IPS DF 19.7 (cell line): ENCODE data around the gene TESK2.
"Not testable (repeated sequence)": the region's sequence is repeated elsewhere in the genome, so short reads cannot be mapped to it uniquely, and the experiment has no call there.

Source experiments
- DNase-seq: peaks from one replicate; pipeline ENCODE4 v3.0.0-alpha.2; 2013; ENCODE audit warnings: low read depth, low spot score

The TESK2 gene, protein sequence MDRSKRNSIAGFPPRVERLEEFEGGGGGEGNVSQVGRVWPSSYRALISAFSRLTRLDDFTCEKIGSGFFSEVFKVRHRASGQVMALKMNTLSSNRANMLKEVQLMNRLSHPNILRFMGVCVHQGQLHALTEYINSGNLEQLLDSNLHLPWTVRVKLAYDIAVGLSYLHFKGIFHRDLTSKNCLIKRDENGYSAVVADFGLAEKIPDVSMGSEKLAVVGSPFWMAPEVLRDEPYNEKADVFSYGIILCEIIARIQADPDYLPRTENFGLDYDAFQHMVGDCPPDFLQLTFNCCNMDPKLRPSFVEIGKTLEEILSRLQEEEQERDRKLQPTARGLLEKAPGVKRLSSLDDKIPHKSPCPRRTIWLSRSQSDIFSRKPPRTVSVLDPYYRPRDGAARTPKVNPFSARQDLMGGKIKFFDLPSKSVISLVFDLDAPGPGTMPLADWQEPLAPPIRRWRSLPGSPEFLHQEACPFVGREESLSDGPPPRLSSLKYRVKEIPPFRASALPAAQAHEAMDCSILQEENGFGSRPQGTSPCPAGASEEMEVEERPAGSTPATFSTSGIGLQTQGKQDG

GRCh38 chr1:45490626-45491486 lies at the start of gene TESK2:
TESK2 (minus strand) TSS chr1:45491163; CDS start chr1:45457785, 33,378 bp downstream.
- peak; percentile 100 for DNase-seq

DNA sequence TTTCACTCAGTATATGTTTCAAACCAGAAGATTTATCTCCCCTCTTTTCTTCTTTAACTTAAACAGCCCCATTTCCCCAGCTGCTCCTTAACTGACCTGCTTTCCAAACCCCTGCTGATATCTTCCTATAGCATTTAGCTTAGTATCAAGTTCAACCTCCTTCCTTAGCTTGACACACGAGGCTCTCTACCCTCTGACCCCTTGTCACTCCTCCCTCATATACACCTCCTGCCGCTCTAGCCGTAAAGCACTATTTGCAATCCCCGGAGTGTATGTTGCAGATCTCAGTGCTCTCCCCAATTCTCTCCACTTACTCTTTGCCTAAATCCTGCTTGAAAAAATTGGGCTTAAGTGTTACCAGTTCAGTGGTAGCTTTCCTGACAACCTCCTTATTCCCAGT lies 45.9 kb upstream of the TESK2 start:
- no peak for DNase-seq

- no peak for DNase-seq
These were observed 45.2 kb upstream of the TESK2 start for GRCh38 chr1:45535988-45536766.

GRCh38 chr1:45531873-45532272 lies 40.9 kb upstream of the TESK2 start:
- DNase-seq: no peak

- no peak for DNase-seq
These were observed 39.7 kb upstream of the TESK2 start for GRCh38 chr1:45530632-45531135.

DNA sequence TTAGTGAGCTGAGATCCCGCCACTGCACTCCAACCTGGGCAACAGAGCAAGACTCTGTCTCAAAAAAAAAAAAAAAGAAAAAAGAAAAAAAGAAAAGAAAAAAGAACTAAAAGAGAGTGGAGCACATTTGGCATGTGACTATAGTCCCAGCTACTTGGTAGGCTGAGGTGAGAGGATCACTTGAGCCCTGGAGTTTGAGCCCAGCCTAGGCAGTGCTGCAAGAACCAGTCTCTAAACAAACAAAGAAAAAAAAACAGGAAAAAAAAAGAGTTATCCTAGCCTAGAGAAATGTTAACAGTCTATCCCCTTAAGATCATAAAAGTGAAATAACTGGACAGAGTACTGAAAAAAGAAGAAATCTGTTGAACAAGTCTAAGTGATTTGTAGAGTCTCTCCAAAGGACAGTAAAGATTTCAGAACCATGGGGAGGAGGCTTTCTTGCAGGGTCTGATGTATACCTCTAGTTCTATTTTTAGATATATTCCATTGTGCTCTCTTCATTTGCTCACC lies 35.2 kb upstream of the TESK2 start:
- DNase-seq: no peak

GRCh38 chr1:45523975-45524374 lies 33.0 kb upstream of the TESK2 start:
- DNase-seq: not testable (repeated sequence)

DNA sequence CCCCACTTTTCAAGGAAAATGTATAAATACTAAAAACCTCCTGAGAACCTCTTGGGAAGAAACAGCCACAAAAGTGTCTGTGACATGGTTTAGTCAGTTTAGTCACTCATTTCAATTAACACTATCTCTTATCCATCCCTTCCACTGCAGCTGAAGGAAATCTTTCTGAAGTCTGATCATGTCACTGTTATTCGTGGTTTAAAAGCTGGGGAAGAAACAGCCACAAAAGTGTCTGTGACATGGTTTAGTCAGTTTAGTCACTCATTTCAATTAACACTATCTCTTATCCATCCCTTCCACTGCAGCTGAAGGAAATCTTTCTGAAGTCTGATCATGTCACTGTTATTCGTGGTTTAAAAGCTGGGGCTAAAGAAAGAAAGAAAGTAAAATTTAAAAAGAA lies 32.6 kb upstream of the TESK2 start:
- not testable (repeated sequence) for DNase-seq

DNA sequence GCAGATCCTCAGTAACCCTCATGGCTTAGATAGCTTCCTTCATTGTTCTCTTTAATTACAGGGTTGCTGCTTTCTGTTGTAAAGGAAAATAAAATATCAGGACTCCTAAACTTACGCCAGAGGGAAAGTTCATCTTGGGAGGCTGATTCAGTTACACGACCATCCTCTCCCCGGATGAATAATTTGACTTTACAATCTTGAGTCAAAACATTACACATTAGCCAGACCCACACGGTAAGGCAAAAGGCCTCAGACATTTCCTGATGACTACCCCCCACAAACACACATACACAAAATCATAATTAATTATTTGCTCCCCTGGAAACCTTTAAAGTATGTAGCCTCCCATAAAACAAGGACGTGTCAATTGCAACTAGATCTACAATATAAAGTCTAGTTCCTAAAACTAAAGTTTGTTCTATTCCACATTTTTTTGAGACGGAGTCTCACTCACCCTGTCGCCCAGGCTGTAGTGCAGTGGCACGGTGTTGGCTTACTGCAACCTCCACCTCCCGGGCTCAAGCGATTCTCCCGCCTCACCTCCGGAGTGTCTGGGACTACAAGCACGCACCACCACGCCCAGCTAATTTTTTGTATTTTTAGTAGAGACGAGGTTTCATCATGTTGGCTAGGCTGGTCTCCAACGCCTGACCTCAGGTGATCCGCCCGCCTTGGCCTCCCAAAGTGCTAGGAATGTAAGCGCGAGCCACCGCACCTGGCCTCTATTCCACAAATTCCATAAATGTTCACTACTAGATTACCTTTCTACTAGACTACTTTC lies 31.6 kb upstream of the TESK2 start:
- DNase-seq: no peak

DNA sequence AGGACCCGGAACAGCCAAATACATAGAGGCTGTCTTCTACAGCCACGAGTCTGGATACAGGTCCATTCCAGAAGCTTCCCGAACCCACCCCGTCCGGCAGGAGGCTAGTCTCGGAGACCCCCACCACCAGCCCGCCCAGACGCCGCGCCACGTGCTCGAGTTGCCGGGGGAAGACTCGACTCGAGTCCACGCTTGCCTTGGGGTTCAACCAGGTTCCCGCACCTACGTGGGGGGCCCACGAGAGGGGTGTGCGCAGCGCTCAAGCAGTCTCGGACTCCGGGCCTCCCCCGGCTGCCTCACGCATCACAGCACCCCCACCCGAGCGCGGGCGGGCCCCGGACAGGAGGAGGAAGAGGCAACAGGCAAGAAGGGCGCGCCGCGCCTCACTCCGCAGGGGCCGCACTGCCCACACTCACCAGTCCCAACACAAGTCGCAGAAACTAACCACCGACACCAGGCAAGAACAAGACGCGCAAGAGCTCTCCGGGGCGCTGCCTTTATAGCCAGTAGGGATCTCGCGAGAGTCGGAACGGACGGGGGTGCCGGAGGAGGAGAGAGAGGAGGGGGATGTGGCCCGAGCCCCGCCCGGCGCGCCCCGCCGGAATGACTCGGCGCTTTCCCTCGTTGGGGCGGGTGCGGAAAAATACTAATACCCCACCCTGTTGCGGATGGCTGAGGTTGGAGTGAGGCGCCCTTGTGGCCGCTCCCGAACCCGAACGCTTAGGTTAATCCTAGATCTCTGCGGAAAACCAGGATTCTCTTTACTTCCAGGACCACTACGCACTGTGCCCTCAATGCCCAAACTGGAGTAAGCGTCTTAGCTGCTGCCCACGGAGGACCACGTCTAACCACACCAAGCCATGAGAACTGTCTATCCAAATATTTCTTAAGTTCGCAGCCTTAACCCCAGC lies 30.7 kb upstream of the TESK2 start, which contains the start of gene PRDX1:
PRDX1 (minus strand) TSS at position 472 of the 911 bp plus-strand sequence. CDS start 2,841 bp downstream, outside the sequence.
- DNase-seq: peak; percentile 83

- DNase-seq: not testable (repeated sequence)
These were observed 28.8 kb upstream of the TESK2 start for GRCh38 chr1:45519774-45520173.

GRCh38 chr1:45518910-45519309 lies 27.9 kb upstream of the TESK2 start:
- no peak for DNase-seq

- not testable (repeated sequence) for DNase-seq
These were observed 27.4 kb upstream of the TESK2 start for GRCh38 chr1:45518366-45518765.

DNA sequence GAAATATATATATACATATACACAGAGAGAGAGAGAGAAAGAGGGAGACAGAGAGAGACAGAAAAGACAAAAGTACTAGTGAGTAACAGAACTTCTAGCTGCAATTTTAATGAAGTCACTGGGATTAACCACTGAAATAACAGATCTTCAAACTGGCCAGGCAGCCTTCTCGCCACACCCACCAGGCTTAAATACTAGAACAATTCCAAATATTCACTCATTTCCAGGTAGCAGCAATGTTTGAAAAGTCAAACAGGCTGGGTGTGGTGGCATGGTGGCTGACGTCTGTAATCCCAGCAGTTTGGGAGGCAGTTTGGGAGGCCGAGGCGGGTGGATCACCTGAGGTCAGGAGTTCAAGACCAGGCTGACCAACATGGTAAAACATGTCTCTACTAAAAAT lies 25.5 kb upstream of the TESK2 start:
- DNase-seq: no peak

DNA sequence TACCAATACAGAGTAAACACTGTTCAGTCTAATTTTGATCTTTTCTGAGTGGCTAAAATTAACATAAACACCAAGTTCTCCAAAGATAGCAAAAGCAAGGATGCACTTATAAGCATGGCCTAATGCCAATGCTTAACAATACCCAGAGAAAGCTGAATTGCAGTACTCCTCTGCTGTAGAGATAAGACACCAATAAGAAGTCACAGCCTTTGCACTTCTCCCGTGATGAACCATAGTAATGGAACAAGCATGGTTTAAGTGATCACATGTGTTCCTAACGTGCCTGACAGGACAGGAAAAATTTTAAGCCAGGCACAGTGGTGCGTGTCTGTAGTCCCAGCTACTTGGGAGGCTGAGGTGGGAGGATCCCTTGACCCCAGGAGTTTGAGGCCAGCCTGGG lies 25.1 kb upstream of the TESK2 start:
- no peak for DNase-seq

GRCh38 chr1:45513532-45514260 lies 22.7 kb upstream of the TESK2 start:
- not testable (repeated sequence) for DNase-seq

GRCh38 chr1:45512641-45513054 lies 21.7 kb upstream of the TESK2 start:
- no peak for DNase-seq

DNA sequence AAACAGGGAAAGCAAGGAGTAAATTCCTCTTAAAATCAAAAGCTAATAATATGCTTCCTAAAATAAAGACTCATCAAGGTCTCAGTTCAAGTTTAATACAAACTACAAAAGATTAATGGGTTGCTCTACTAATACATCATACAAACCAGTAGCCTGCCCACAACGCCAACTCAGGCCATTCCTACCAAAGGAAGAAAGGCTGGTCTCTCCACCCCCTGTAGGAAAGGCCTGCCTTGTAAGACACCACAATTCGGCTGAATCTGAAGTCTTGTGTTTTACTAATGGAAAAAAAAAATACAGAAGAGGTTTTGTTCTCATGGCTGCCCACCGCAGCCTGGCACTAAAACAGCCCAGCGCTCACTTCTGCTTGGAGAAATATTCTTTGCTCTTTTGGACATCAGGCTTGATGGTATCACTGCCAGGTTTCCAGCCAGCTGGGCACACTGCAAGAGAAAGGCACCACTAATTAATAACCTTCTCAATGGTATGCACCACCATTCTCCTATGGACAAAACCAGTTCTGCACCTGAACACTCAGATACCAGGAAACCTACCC lies 20.1 kb upstream of the TESK2 start:
- no peak for DNase-seq
